Measurements from ENCODE around the gene SMC4. TPM values are rescaled to one million over a fixed set of nuclear protein-coding genes. Genes with fewer than 3 reads are reported as not detected.

Gene SMC4
- total and polyA plus RNA-seq, 9 donors: 8.9 to 28.2 (median 18.0) TPM

GRCh38 chr3:160473221-160473620, 73.8 kb downstream of the SMC4 start:
- Histone ChIP-seq H3K4me1 (ENCODE audit: insufficient read depth) (no peaks in the 10 kb centered on the region), H3K36me3 (no peaks in the 10 kb centered on the region), H3K9me3 (peaks cover 0 to 3% of the 10 kb centered on the region in 2 donors), H3K27me3 (no peaks in the 10 kb centered on the region), H3K4me3 (no peak overlapping the region), H3K27ac (no peak overlapping the region)
- intact Hi-C loops (cut with DNase I): no loop called here
- no peak for TF ChIP-seq POLR2A (IDR thresholded peaks at IDR 0.05)
- no peak for TF ChIP-seq EP300 (IDR thresholded peaks at IDR 0.05)
- TF ChIP-seq CTCF (IDR thresholded peaks at IDR 0.05): no peak
- WGBS, 3 donors: 46 to 100% (median 91%) methylated on average over 1 of the region's 1 CpG
- no peak for DNase-seq

DNA sequence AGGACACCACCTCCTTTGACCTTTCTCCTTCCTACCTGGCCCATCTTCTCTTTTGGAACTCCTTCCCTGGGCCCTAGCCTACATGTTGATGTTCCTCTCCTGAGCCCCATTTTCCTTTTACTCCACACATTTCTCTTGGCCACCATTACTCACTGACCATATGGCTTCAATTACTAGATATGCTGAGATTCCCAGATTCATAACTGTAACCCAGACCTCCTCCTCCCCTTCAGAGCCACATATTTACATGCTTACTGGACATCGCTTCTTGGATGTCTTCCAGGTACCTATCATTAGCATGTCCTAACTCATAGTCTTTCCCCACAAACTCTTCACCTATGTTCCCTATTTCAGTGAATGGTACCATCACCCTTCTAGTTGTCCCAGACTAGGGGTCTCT, 74.5 kb downstream of the SMC4 start:
- no peaks in the 10 kb centered on the region for H3K27me3 ChIP-seq
- no peaks in the 10 kb centered on the region for H3K4me1 ChIP-seq (ENCODE audit: insufficient read depth)
- intact Hi-C loops (cut with DNase I): no loop called here
- 43 to 46% (median 44%) methylated on average over 1 of the region's 1 CpG for WGBS, 3 donors
- no peak overlapping the region for H3K27ac ChIP-seq
- no peak for DNase-seq
- H3K4me3 ChIP-seq: no peak overlapping the region
- no peaks in the 10 kb centered on the region for H3K36me3 ChIP-seq
- no peak for TF ChIP-seq EP300 (IDR thresholded peaks at IDR 0.05)
- no peak for TF ChIP-seq CTCF (IDR thresholded peaks at IDR 0.05)
- TF ChIP-seq POLR2A (IDR thresholded peaks at IDR 0.05): no peak
- peaks cover 0 to 3% of the 10 kb centered on the region in 2 donors for H3K9me3 ChIP-seq

DNA sequence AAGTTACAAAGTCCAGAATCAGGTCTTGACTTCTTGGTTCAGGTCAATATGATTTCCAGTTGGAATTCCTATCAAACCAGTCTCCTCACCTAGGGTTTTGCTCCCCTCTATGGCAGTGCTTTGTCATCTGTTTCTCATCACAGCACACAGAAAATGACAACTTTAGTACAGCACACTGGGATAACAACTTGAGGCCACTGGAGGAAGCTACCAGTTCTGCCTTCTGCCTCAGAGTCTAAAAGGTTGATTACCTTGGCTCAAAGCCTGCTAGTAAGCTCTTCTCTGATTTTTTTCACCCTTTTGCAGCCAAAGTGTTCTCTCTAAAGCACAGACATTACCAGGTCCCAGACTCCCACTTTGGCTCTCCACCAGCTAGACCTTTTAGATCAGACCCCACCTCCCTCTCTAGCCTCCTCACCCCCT, 75.0 kb downstream of the SMC4 start:
- no peaks in the 10 kb centered on the region for H3K36me3 ChIP-seq
- H3K4me1 ChIP-seq (ENCODE audit: insufficient read depth): no peaks in the 10 kb centered on the region
- DNase-seq: no peak
- no peaks in the 10 kb centered on the region for H3K27me3 ChIP-seq
- no peak overlapping the region for H3K27ac ChIP-seq
- H3K4me3 ChIP-seq: no peak overlapping the region
- intact Hi-C loops (cut with DNase I): no loop called here
- no peak for TF ChIP-seq POLR2A (IDR thresholded peaks at IDR 0.05)
- no peak for TF ChIP-seq EP300 (IDR thresholded peaks at IDR 0.05)
- TF ChIP-seq CTCF (IDR thresholded peaks at IDR 0.05): no peak
- peaks cover 0 to 3% of the 10 kb centered on the region in 2 donors for H3K9me3 ChIP-seq

GRCh38 chr3:160475153-160475552, 75.7 kb downstream of the SMC4 start:
- intact Hi-C loops (cut with DNase I): no loop called here
- no peak overlapping the region for H3K27ac ChIP-seq
- H3K9me3 ChIP-seq: peaks cover 0 to 3% of the 10 kb centered on the region in 2 donors
- H3K4me1 ChIP-seq (ENCODE audit: insufficient read depth): no peaks in the 10 kb centered on the region
- no peaks in the 10 kb centered on the region for H3K36me3 ChIP-seq
- TF ChIP-seq POLR2A (IDR thresholded peaks at IDR 0.05) (no peak), EP300 (IDR thresholded peaks at IDR 0.05) (no peak), CTCF (IDR thresholded peaks at IDR 0.05) (no peak)
- H3K27me3 ChIP-seq: no peaks in the 10 kb centered on the region
- WGBS, 3 donors: 54 to 72% (median 58%) methylated on average over 2 of the region's 2 CpGs
- no peak for DNase-seq
- no peak overlapping the region for H3K4me3 ChIP-seq

- 92 to 96% (median 95%) methylated on average over 2 of the region's 2 CpGs for WGBS, 3 donors
- no peak overlapping the region for H3K27ac ChIP-seq
- H3K4me1 ChIP-seq (ENCODE audit: insufficient read depth): no peaks in the 10 kb centered on the region
- no peak for DNase-seq
- H3K9me3 ChIP-seq: no peaks in the 10 kb centered on the region
- no peak overlapping the region for H3K4me3 ChIP-seq
- H3K36me3 ChIP-seq: no peaks in the 10 kb centered on the region
- no peaks in the 10 kb centered on the region for H3K27me3 ChIP-seq
- TF ChIP-seq EP300 (IDR thresholded peaks at IDR 0.05) (no peak), POLR2A (IDR thresholded peaks at IDR 0.05) (no peak), CTCF (IDR thresholded peaks at IDR 0.05) (no peak)
- intact Hi-C loops (cut with DNase I): no loop called here
Observed at GRCh38 chr3:160475884-160476283, 76.4 kb downstream of the SMC4 start.

All from ovary (tissue), 9 donors.